SHP77 (cell line): Measurements from ENCODE around the gene SLC25A39.
A peak's percentile ranks its signal among the peaks of the same experiment; 100 is the strongest.

ENCODE experiments used
- DNase-seq, 2 experiments: peaks; one replicate each; lab custom pipeline; 2025; lab: John Stamatoyannopoulos, UW

The SLC25A39 gene

GRCh38 chr17:44314524-44314868 lies 10.1 kb downstream of the SLC25A39 start:
- DNase-seq = no peak

GRCh38 chr17:44314031-44314430 lies 10.6 kb downstream of the SLC25A39 start:
- DNase-seq = no peak

DNA sequence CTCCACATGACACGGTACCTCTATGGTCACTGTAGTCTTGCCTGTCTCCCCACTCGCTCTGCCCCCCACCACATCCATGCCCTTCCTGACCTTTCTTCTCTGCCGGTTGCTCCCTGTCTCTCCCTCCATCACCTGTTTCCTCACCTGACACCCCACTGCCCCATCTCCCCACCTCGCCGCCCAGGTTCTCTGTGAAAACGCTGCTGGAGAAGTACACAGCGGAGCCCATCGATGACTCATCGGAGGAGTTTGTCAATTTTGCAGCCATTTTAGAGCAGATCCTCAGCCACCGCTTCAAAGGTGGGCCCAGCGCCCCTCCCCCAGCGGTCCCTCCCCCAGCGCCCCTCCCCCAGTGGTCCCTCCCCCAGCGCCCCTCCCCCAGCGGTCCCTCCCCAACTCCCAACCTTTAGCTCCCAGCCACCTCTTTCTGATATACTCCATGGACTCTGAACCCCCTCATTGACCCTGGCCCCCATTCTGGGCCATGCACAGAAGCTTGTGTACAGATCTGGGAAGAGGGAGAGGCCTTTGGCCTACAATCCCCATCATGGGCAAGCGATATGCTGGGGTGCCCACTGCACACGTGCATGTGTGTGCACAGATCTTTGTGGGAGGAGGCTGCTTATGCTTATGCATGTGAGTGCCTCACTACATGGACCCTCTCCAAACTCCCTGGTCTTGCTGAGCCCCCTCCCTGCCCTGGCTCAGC lies 12.1 kb downstream of the SLC25A39 start:
- no peak for DNase-seq

DNA sequence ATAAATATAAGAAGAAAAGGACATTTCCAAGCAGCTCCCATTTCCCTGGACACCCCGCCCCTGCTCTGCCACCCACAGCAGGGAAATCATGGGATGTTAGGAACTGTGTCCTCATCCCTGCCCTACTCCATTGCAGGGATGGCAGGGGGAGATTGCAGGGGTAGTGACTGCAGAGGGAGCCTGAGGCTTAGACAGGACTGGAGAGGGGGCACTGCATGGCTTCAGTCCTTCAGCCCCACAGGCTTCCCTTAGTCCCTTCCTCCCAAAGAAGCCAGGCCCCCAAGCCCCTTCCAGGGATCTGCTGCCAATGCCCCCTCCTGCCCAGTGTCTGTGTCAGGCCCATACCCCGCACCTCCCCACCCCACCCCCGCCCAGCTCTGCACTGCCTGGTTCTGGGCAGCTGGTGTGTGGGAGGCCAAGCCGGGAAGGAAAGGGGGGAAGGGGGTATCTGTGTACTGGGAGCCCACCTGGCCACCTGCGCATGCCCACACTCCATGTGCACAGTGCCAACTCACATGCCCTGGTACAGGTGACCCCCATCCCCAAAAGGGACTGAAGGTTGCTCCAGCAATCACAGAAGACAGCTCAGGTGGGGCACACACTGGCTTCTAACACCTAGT lies 13.0 kb downstream of the SLC25A39 start:
- no peak for DNase-seq

GRCh38 chr17:44310609-44311376 lies 13.8 kb downstream of the SLC25A39 start:
- DNase-seq = no peak

GRCh38 chr17:44310188-44310587 lies 14.4 kb downstream of the SLC25A39 start:
- DNase-seq = no peak

DNA sequence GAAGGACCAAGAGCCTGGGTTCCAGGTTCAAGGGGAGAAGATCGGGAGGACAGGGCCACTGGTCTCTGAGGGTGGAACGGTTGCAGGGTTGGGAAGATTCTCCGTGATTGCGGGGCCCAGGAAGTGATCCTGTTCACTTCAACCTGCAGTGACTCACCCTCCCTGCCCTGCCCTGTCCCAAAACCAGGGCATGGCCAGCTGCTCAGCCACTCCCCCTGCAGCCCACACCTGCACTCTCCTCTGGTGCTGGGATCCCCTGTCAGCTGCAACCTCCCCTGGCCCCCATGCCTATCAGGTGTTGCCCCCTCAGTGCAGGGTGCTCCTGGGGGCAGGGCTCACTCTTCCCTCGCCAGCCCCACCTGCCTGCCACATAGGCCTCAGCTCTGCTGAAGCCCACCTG lies 15.2 kb downstream of the SLC25A39 start:
- DNase-seq = no peak

GRCh38 chr17:44308865-44309264 lies 15.8 kb downstream of the SLC25A39 start:
- peak; percentile 31 to 63 for DNase-seq

DNA sequence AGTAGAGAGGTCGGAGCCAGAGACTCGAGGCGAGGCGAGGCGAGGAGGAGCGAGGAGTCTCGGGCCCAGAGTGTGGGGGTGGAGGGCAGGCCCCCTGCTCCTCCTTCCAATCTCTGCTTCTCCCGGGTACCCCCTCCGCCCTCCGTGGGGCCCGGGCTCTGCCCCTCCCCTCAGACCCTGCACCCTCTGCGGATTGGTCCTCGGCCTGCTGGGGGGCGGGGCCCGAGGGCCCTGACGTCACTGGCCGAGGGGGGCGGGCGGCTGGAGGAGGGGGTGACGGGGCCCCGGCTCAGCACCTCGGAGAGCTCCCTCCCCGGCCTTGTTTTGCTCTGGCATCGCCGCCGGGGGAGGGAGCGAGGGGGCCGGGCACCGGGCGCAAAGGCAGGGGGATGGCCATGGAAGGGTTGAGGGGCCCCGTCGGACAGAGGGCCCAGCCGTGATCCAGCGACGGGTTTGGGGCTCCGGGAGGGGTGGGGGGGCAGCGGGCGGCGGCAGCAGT lies 16.3 kb downstream of the SLC25A39 start, which contains the start of gene RUNDC3A:
TSS of gene RUNDC3A (plus strand) at position 282 of the 499 bp plus-strand sequence. CDS start 232 bp downstream, outside the sequence.
- peak; percentile 81 to 84 for DNase-seq

DNA sequence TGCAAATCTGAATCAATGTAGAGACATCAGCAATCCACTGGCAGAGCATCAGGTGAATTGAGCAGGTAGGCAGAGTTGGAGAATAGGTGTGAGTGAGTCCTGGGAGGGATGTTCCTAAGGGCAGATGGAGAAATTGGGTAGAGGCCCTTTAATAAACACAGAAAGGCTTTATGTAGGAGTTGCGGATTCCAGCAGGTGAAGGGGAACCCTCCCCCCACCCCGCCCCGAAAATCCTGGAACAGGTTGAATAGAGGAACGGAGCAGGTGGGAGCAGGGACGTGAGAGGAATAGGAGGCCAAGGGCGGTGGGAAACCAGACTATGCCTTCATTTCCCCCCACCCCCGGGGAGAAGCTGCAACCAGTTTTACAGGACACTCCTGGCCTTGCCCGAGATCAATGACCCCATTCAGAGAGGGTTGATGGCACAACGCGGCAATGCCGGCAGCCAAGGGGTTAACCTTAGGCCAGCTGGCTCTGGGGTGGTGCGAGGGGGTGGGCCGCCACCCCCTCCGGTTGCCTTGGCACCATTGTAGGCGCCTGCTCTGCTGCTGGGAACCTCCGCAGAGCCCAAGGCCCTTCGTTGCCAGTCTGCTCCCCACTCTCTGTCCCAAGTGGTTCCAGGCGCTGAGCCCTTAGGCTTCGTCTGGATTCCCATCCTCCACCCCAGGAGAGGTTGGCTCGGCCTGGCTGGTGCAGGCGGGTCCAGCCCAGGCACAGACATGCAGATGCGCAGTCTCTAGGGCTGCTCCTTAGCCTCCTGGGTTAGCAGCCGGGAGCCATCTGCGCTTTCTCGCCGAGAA lies 17.0 kb downstream of the SLC25A39 start:
- peak; percentile 73 to 80 for DNase-seq

DNA sequence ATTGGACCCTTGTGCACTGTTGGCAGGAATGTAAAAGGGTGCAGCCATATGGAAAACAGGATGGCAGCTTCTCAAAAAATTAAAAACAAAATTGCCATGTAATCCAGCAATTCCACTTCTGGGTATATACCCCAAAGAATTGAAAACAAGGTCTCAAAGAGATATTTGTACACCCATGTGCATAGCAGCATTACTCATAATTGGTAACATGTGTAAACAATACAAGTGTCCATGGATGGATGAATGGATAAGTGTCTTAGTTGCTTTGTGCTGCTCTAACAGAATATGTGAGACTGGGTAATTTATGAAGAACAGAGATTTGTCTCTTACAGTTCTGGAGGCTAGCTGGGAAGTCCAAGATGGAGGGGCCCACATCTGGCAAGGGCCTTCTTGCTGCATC lies 20.0 kb downstream of the SLC25A39 start:
- DNase-seq = no peak

GRCh38 chr17:44297975-44298374 lies 26.6 kb downstream of the SLC25A39 start:
- DNase-seq = no peak

- DNase-seq = no peak
Observed at GRCh38 chr17:44293509-44294226, 31.0 kb downstream of the SLC25A39 start.

- DNase-seq = no peak
Observed at GRCh38 chr17:44287651-44288050, 37.0 kb downstream of the SLC25A39 start.

GRCh38 chr17:44284024-44284400 lies 40.6 kb downstream of the SLC25A39 start:
- no peak for DNase-seq

DNA sequence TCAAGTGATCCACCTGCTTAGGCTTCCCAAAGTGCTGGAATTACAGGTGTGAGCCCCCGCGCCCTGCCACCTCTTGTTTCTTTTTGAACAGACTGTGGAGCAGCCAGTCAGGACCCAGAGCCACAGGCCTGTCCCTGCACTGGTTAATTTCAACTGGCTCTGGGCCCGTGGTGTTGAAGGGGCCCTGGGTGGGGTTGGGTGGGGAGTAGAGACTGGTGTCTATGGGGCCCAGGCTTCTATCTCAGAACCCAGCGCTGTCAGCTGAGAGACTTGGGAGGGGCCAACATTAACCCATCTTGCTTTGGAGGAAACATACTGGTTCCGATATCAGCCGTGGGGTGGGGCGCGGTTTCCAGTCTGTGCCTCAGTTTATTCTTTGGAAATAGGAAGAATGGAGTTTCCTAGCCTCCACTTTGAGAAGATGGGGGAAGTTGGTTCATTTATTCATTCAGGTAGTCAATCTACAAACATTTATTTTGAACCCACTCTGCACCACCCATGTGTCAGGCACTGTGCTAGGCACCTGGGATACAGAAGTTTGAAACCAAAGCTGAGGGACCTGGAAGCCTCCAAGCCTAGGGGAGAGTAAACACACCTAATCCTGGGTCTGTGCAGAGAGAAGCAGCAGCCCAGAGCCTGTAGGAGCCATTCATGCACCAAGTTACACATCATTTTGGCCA lies 41.1 kb downstream of the SLC25A39 start:
- DNase-seq = no peak

GRCh38 chr17:44282264-44282663 lies 42.4 kb downstream of the SLC25A39 start:
- DNase-seq = no peak

DNA sequence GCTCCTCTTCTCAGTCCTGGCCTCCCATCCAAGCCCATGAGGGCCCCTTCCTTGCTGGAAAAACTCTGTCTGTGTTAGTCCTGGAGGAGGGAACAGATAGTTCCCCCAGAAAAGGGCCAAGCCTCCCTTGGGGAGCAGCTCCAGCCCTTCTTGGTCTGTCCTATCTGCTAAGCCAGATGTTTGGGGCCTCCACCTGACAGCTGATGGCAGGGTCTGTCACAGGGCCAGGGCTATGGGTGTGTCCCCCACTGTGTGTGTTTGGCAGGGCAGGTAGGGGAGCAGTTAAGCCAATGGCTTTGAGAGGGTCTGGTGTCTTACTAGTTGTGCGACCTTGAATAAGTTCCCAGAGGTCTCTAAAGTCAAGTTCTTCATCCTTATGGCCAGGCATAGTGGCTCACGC lies 43.1 kb downstream of the SLC25A39 start:
- no peak for DNase-seq

- no peak for DNase-seq
Observed at GRCh38 chr17:44280392-44280937, 44.2 kb downstream of the SLC25A39 start.

DNA sequence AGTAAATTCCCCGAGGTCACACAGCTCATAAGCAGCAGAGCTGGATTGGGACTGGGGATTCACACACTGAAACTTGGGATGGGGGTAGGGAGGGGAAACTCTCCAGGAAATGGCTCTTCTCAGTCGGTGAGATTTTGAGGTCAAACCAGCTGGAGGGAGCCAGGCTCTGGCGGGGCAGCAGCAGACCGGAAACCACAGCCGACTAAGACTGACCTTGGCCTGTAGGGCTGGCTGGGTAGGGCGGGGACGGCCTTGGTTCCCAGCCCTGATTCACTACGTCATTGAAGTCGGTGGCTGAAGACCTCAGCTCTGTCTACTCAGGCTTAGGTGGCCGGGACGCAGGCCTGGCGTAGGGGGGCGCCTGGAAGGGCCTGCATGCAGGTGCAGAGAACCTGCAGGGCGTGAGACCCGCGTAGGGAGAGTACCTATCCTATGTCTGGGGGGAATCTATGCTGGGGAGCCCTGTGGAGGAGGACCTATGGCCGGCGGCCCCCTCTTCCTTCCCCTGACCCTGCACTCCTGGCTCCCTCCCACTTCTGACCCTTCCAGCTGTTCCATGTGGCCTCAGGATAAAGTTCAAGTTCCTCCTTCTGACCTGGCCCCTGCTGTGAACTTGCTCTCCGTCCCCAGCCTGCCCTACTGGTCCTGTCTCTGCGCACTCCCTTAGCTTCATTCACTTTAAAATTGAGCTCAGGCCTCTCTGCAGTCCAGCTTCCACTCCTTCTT lies 44.8 kb downstream of the SLC25A39 start:
- peak; percentile 5 to 33 for DNase-seq
